ENCODE measurements around the gene ASB1. TPM values are rescaled to one million over a fixed set of nuclear protein-coding genes. Genes with fewer than 3 reads are reported as not detected.
A peak's percentile ranks its signal among the peaks of the same experiment; 100 is the strongest.

The ASB1 gene
- total and polyA plus RNA-seq, 9 donors = 39.1 to 48.4 (median 42.9) TPM

DNA sequence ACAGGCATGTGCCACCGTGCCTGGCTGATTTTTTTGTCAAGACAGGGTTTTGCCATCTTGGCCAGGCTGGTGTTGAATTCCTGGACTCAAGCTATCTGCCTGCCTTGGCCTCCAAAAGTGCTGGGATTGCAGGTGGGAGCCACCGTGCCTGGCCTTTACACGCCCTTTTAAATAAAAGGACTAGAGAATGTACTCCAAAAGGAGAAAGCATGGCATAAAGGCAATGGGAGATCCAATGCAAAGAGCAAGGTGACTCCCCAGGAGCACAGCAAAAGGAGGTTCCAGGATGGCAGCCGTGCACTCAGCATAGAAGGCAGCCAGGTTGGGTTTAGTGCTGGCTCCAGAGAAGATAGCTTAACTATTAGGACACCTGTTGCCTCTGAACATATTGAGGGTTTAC is 27.1 kb downstream of the ASB1 start:
- DNase-seq = no peak
- 98% methylated on average over 4 of the region's 4 CpGs for WGBS (ENCODE audit: insufficient coverage)
- Histone ChIP-seq H3K27me3 (ENCODE audit: control insufficient read depth, insufficient read depth, low read length) (no peaks in the 10 kb centered on the region), H3K4me1 (ENCODE audit: control insufficient read depth, insufficient read depth, low read length) (peaks cover 21% of the 10 kb centered on the region), H3K9me3 (replicated peaks; ENCODE audit: control insufficient read depth, low read depth, low read length) (peaks cover 15% of the 10 kb centered on the region), H3K27ac (ENCODE audit: low read length) (no peak overlapping the region), H3K36me3 (ENCODE audit: control insufficient read depth, insufficient read depth, low read length) (peaks cover 31% of the 10 kb centered on the region), H3K4me3 (ENCODE audit: low read length) (no peak overlapping the region)

DNA sequence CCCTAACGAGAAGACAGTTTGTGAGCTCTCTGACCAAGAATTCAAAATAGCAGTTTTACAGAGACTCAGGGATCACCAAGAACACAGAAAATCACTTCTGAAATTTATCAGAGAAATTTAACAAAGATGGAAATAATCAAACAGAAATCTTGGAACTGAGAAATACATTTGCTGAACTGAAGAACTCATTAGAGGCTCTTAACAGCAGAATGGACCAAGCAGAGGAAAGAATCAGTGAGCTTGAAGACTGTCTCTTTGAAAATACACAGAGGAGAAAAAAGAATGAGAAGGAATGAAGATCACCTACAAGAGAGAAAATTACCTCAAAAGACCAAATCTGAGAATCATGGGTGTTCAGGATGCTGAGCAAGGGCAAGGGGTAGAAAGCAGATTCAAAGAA is 29.7 kb downstream of the ASB1 start:
- Histone ChIP-seq H3K27me3 (ENCODE audit: control insufficient read depth, insufficient read depth, low read length) (no peaks in the 10 kb centered on the region), H3K36me3 (ENCODE audit: control insufficient read depth, insufficient read depth, low read length) (peaks cover 11% of the 10 kb centered on the region), H3K27ac (ENCODE audit: low read length) (no peak overlapping the region), H3K4me3 (ENCODE audit: low read length) (no peak overlapping the region), H3K4me1 (ENCODE audit: control insufficient read depth, insufficient read depth, low read length) (peaks cover 39% of the 10 kb centered on the region), H3K9me3 (replicated peaks; ENCODE audit: control insufficient read depth, low read depth, low read length) (peaks cover 15% of the 10 kb centered on the region)
- DNase-seq = no peak
- no CpG with 5 or more reads among the region's 1 CpG for WGBS (ENCODE audit: insufficient coverage)

DNA sequence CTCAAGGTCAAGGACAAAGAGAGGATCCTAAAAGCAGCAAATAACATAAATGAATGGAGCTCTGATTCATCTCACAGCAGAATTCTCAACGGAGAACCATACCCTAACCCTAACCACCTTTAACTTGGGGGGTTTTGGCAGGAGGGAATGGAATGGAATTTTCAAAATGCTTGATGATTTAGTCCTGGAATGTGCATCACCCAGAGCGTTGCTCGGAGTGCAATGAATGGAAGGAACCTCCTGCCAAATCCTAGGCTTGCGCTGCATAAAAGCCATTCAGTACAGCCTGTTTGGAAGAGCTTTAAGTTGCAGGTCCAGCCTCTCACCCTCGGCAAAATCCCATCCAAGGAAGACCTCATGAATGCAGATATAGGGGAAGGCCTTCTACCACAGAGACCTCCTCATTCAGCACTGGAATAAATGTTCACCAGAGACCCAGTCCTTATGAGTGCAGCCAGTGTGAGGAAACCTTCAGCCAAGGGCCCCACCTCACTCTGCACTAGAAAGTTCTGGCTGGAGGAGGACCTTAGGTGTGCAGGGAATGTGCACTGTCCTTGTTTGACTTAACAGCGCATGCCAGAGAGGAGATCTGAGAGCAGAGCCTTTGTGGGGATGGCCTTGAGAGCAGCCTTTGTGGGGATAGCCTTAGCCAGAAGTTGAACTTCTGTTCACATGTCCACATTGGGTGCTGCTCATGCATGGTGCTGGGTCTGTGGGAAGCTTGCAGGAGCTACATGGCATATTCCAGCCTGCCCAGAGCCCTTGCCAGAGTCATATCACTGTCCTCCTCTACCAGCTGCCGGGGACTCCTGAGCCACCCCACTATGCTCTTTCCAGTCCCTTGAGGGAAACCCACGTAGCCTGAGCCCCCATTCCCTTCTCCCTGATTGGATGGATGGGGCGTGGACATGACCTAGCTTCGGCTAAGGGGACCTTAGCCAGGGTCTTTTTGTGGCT is 30.5 kb downstream of the ASB1 start:
- Histone ChIP-seq H3K36me3 (ENCODE audit: control insufficient read depth, insufficient read depth, low read length) (peaks cover 4% of the 10 kb centered on the region), H3K4me1 (ENCODE audit: control insufficient read depth, insufficient read depth, low read length) (peaks cover 40% of the 10 kb centered on the region), H3K9me3 (replicated peaks; ENCODE audit: control insufficient read depth, low read depth, low read length) (peaks cover 15% of the 10 kb centered on the region), H3K4me3 (ENCODE audit: low read length) (no peak overlapping the region), H3K27ac (ENCODE audit: low read length) (no peak overlapping the region), H3K27me3 (ENCODE audit: control insufficient read depth, insufficient read depth, low read length) (no peaks in the 10 kb centered on the region)
- peak; percentile 25 for DNase-seq
- WGBS (ENCODE audit: insufficient coverage) = 61% methylated on average over 7 of the region's 10 CpGs

DNA sequence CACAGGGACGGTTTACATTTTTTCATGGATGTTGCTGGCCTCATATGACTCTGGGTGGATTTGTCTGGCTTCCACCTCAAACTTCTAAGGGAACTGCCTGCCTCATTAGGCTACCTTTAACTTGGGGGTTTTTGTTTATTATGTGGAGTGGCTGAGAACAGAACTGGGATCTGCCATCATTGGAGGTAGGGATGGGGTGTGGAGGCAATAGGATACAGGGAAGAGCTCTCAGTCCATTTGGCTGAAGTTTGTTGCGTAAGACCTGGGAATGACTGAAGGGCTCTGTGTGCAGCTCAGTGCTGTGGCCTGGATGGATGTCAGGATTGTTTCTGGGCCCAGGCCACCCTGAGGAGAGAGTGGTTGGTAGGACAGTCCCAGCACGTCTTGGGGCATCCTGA is 31.2 kb downstream of the ASB1 start:
- peak; percentile 30 for DNase-seq
- H3K27ac ChIP-seq (ENCODE audit: low read length) = no peak overlapping the region
- no peaks in the 10 kb centered on the region for H3K27me3 ChIP-seq (ENCODE audit: control insufficient read depth, insufficient read depth, low read length)
- H3K4me3 ChIP-seq (ENCODE audit: low read length) = no peak overlapping the region
- 64% methylated on average over 2 of the region's 3 CpGs for WGBS (ENCODE audit: insufficient coverage)
- no peaks in the 10 kb centered on the region for H3K36me3 ChIP-seq (ENCODE audit: control insufficient read depth, insufficient read depth, low read length)
- peaks cover 15% of the 10 kb centered on the region for H3K9me3 ChIP-seq (replicated peaks; ENCODE audit: control insufficient read depth, low read depth, low read length)
- peaks cover 40% of the 10 kb centered on the region for H3K4me1 ChIP-seq (ENCODE audit: control insufficient read depth, insufficient read depth, low read length)

DNA sequence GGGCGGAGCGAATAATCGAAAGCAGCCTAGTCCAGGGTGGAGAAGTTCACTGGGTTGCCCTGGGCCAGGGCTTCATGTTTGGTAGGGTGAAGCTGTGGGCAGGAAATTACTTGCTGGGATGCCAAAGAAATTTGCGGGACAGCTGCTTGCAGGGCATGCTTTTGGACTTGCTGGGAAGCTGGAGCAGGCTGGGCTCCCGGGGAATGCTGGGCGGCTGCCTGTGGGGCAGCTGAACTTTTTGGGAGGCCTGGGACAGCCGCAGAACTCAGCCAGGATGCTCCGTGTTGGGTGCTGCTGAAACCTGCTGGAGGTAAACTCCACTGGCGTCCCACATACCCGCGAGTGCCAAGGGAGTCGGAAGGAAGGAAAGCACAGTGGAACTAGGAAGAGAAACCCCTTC is 31.9 kb downstream of the ASB1 start:
- Histone ChIP-seq H3K9me3 (replicated peaks; ENCODE audit: control insufficient read depth, low read depth, low read length) (peaks cover 15% of the 10 kb centered on the region), H3K4me3 (ENCODE audit: low read length) (no peak overlapping the region), H3K36me3 (ENCODE audit: control insufficient read depth, insufficient read depth, low read length) (no peaks in the 10 kb centered on the region), H3K27me3 (ENCODE audit: control insufficient read depth, insufficient read depth, low read length) (no peaks in the 10 kb centered on the region), H3K27ac (ENCODE audit: low read length) (peak overlapping the region; percentile 79), H3K4me1 (ENCODE audit: control insufficient read depth, insufficient read depth, low read length) (peaks cover 40% of the 10 kb centered on the region)
- DNase-seq = peak; percentile 78
- WGBS (ENCODE audit: insufficient coverage) = 24% methylated on average over 8 of the region's 12 CpGs

DNA sequence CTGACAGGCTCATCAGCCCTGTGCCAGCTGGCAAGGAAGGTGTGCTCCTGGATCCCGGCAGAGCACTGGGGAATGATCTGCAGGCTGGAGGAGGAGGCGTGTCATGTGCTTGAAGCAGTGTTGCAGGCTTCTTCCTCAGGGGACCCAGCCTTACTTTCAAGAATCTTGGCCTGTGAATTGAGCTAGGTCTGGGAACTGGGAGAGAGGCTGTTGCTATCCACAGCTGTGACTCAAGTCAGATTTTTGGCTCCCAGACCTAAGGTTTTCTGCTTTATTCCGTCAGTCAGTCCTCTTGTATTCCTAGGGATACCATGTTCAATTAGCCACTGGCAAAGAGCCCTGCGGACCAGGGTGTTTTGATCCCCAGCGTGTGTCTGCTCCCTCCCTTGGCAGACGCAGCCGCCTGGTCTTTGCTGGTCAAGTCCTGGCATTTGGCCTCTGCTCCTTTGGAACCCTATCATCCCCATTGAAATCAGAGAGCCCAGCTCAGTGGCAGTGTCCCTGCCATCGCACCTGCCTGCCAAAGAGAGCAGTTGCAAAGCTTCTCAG is 32.4 kb downstream of the ASB1 start:
- peaks cover 15% of the 10 kb centered on the region for H3K9me3 ChIP-seq (replicated peaks; ENCODE audit: control insufficient read depth, low read depth, low read length)
- no peak overlapping the region for H3K4me3 ChIP-seq (ENCODE audit: low read length)
- H3K27ac ChIP-seq (ENCODE audit: low read length) = peak overlapping the region; percentile 79
- 17% methylated on average over 8 of the region's 8 CpGs for WGBS (ENCODE audit: insufficient coverage)
- H3K27me3 ChIP-seq (ENCODE audit: control insufficient read depth, insufficient read depth, low read length) = no peaks in the 10 kb centered on the region
- peak; percentile 99 for DNase-seq
- H3K36me3 ChIP-seq (ENCODE audit: control insufficient read depth, insufficient read depth, low read length) = no peaks in the 10 kb centered on the region
- H3K4me1 ChIP-seq (ENCODE audit: control insufficient read depth, insufficient read depth, low read length) = peaks cover 40% of the 10 kb centered on the region

DNA sequence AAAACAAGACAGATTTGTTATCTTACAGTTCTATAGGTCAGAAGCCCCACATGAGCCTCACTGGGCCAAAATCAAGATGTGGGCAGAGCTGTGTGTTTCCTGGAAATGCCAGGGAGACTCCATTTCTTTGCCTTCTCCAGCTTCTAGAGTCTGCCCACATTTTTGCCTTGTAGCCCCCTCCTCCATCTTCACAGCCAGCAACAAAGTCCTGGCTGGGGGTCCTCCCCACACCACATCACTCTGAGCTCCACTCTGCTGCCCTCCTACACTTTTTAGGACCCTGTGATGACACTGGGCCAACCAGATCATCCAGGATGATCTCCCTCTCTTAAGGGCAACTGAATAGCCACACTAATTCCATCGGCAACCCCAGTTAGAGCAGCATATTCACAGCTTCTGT is 34.3 kb downstream of the ASB1 start:
- no CpG with 5 or more reads among the region's 1 CpG for WGBS (ENCODE audit: insufficient coverage)

DNA sequence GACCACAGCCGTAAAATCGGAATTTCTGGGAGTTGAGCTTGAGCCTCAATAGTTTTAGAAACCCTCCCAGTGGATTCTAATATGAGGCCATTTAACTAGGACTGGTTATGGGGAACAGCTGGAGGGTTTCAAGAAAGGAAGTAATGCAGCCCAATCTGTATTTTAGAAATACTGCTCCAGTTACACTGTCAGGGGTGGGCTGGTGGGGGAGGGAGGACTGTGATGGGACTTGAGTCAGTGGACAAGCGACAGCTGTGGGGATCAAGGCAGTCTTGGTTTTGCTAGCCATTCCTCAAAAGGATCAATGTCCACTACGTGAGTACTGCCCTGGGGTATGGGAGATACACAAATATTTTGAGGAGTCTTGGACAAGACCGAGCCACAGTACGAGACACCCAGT is 34.8 kb downstream of the ASB1 start:
- peak; percentile 15 for DNase-seq
- 20% methylated on average over 1 of the region's 6 CpGs for WGBS (ENCODE audit: insufficient coverage)
- Histone ChIP-seq H3K27ac (ENCODE audit: low read length) (no peak overlapping the region), H3K36me3 (ENCODE audit: control insufficient read depth, insufficient read depth, low read length) (no peaks in the 10 kb centered on the region), H3K4me3 (ENCODE audit: low read length) (no peak overlapping the region), H3K9me3 (replicated peaks; ENCODE audit: control insufficient read depth, low read depth, low read length) (peaks cover 9% of the 10 kb centered on the region), H3K27me3 (ENCODE audit: control insufficient read depth, insufficient read depth, low read length) (no peaks in the 10 kb centered on the region), H3K4me1 (ENCODE audit: control insufficient read depth, insufficient read depth, low read length) (peaks cover 46% of the 10 kb centered on the region)

More for the DNA sequence above, 34.3 kb downstream of the ASB1 start:
- peaks cover 12% of the 10 kb centered on the region for H3K9me3 ChIP-seq (replicated peaks; ENCODE audit: control insufficient read depth, low read depth, low read length)
- DNase-seq = no peak
- H3K36me3 ChIP-seq (ENCODE audit: control insufficient read depth, insufficient read depth, low read length) = no peaks in the 10 kb centered on the region
- H3K27ac ChIP-seq (ENCODE audit: low read length) = no peak overlapping the region
- peaks cover 41% of the 10 kb centered on the region for H3K4me1 ChIP-seq (ENCODE audit: control insufficient read depth, insufficient read depth, low read length)
- H3K4me3 ChIP-seq (ENCODE audit: low read length) = no peak overlapping the region
- no peaks in the 10 kb centered on the region for H3K27me3 ChIP-seq (ENCODE audit: control insufficient read depth, insufficient read depth, low read length)

DNA sequence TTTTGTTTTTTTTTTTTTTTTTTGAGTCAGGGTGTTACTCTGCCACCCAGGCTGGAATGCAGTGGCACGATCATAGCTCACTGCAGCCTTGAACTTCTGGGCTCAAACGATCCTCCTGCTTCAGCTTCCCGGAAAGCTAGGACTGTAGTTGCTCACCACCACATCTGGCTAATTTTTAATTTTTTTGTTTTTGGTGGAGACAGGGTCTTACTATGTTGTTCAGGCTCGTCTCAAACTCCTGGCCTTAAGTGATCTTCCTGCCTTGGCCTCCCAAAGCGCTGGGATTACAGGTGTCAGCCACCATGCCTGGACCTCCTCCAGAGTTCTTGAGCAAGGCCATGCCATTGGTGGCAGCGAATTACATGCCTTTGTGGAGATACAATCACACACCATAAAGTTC is 35.2 kb downstream of the ASB1 start:
- Histone ChIP-seq H3K27me3 (ENCODE audit: control insufficient read depth, insufficient read depth, low read length) (no peaks in the 10 kb centered on the region), H3K36me3 (ENCODE audit: control insufficient read depth, insufficient read depth, low read length) (no peaks in the 10 kb centered on the region), H3K4me1 (ENCODE audit: control insufficient read depth, insufficient read depth, low read length) (peaks cover 48% of the 10 kb centered on the region), H3K9me3 (replicated peaks; ENCODE audit: control insufficient read depth, low read depth, low read length) (peaks cover 5% of the 10 kb centered on the region), H3K4me3 (ENCODE audit: low read length) (no peak overlapping the region), H3K27ac (ENCODE audit: low read length) (no peak overlapping the region)
- WGBS (ENCODE audit: insufficient coverage) = 95% methylated on average over 2 of the region's 6 CpGs
- no peak for DNase-seq

DNA sequence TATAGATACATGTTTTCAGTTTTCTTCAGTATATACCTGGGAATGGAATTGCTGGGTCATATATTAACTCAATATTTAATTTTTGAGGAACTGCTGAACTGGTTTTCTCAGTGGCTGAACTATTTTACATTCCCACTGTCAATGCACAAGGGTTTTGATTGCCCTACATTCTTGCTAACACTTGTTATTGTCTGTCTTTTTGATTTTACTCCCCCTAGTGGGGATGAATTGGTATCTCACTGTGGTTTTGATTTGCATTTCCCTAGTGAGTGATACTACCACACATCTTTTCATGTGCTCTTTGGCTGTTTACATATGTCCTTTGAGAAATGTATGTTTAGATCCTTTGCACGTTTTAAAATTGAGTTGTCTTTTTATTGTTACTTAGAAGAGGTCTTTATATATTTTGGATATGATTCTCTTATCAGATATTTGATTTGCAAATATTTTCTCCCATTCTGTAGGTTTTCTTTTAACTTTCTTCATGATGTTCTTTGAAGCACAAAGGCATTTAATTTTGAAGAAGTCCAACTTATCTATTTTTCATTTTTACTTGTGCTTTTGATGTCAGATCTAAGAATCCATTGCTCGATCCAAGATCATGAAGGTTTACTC is 36.2 kb downstream of the ASB1 start:
- Histone ChIP-seq H3K4me1 (ENCODE audit: control insufficient read depth, insufficient read depth, low read length) (peaks cover 45% of the 10 kb centered on the region), H3K9me3 (replicated peaks; ENCODE audit: control insufficient read depth, low read depth, low read length) (no peaks in the 10 kb centered on the region), H3K4me3 (ENCODE audit: low read length) (no peak overlapping the region), H3K27ac (ENCODE audit: low read length) (no peak overlapping the region), H3K27me3 (ENCODE audit: control insufficient read depth, insufficient read depth, low read length) (no peaks in the 10 kb centered on the region), H3K36me3 (ENCODE audit: control insufficient read depth, insufficient read depth, low read length) (no peaks in the 10 kb centered on the region)
- WGBS (ENCODE audit: insufficient coverage) = no CpG with 5 or more reads among the region's 2 CpGs
- no peak for DNase-seq

All from muscle of leg (tissue), 11 donors.